RWPE1 (cell line): ENCODE measurements around the gene SART3.

ENCODE experiments used
- CTCF ChIA-PET: fragments of 350-600 bp; sonication (Branson Sonifier 250); formaldehyde crosslinking; extraction: SDS; loops from one replicate; lab custom pipeline; 2021; lab: Yijun Ruan, JAX
- POLR2A ChIA-PET: fragments of 400-600 bp; formaldehyde crosslinking; extraction: SDS; loops from one replicate; lab custom pipeline; 2020; ENCODE audit warnings: antibody characterized with exemption; ENCODE audit not compliant: low non-redundant PET; lab: Yijun Ruan, JAX
- DNase-seq: peaks from one replicate; pipeline ENCODE4 v3.0.0; 2012; ENCODE audit warnings: low spot score
- H3K27ac ChIP-seq: fragments of 450-650 bp; 2 replicates; pipeline ENCODE4 v1.5.1; 2017
- CTCF ChIP-seq: fragments of 450-650 bp; conservative IDR thresholded peaks from 2 replicates; pipeline ENCODE4 v1.5.1; 2017; ENCODE audit warnings: low read depth, mild to moderate bottlenecking

Gene SART3

GRCh38 chr12:108605690-108606406 lies 44.9 kb upstream of the SART3 start:
- ChIA-PET POLR2A (no interaction called here), CTCF (no interaction called here)
- no peak for DNase-seq
- no peak for TF ChIP-seq CTCF
- H3K27ac ChIP-seq, result no peak overlapping the region

- TF ChIP-seq CTCF, result no peak
- ChIA-PET CTCF (no interaction called here), POLR2A (no interaction called here)
- no peak overlapping the region for H3K27ac ChIP-seq
- no peak for DNase-seq
Measured at GRCh38 chr12:108605000-108605689, 44.2 kb upstream of the SART3 start.

GRCh38 chr12:108604208-108604941 lies 43.4 kb upstream of the SART3 start:
- CTCF ChIA-PET, result no interaction called here
- POLR2A ChIA-PET, result no interaction called here
- DNase-seq, result no peak

GRCh38 chr12:108603743-108604142 lies 42.8 kb upstream of the SART3 start:
- no peak overlapping the region for H3K27ac ChIP-seq
- CTCF ChIA-PET, result no interaction called here
- POLR2A ChIA-PET, result no interaction called here
- DNase-seq, result no peak
- TF ChIP-seq CTCF, result no peak

More at GRCh38 chr12:108604208-108604941, 43.4 kb upstream of the SART3 start:
- H3K27ac ChIP-seq, result no peak overlapping the region
- no peak for TF ChIP-seq CTCF

- CTCF ChIA-PET, result no interaction called here
- no peak for DNase-seq
- H3K27ac ChIP-seq, result no peak overlapping the region
- no peak for TF ChIP-seq CTCF
- POLR2A ChIA-PET, result no interaction called here
Measured at GRCh38 chr12:108602976-108603704, 42.2 kb upstream of the SART3 start.

GRCh38 chr12:108602209-108602705 lies 41.3 kb upstream of the SART3 start:
- CTCF ChIA-PET, result interaction anchor here (1.1 kb wide), 1 partner anchor 16 kb away, joined by 6 read pairs; no protein-coding TSS in a partner anchor
- POLR2A ChIA-PET, result no interaction called here
- DNase-seq, result no peak
- H3K27ac ChIP-seq, result no peak overlapping the region
- no peak for TF ChIP-seq CTCF
